M059J (cell line): ENCODE measurements around the gene WRAP53. TPM values are rescaled to one million over a fixed set of nuclear protein-coding genes. Genes with fewer than 3 reads are reported as not detected.

Experiments used
- DNase-seq: peaks from one replicate; pipeline ENCODE4 v3.0.0-alpha.2; 2012; ENCODE audit warnings: low read depth
- total RNA-seq: library from RNA; depleted of rRNA; stranded (reverse); fragments of >200 nt; shearing (Covaris generic); gene quantifications from 2 replicates; pipeline ENCODE4 v1.2.3, GENCODE V29; 2014

Gene WRAP53
- total RNA-seq, 1 experiment from 2014 or later: 20.3 TPM

DNA sequence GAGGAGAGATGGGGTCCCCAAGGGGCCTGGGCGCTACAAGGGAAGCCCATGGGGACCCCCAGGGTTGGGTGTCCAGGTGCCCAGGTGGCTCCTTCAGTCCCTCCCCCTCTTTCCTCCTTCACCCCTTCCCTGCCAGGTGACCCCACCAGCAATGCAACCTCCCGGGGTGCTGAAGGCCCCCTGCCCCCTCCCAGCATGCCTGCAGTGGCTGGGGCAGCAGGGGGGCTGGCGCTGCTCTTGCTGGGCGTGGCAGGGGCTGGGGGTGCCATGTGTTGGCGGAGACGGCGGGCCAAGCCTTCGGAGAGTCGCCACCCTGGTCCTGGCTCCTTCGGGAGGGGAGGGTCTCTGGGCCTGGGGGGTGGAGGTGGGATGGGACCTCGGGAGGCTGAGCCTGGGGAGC is 20.8 kb downstream of the WRAP53 start:
- DNase-seq: no peak

DNA sequence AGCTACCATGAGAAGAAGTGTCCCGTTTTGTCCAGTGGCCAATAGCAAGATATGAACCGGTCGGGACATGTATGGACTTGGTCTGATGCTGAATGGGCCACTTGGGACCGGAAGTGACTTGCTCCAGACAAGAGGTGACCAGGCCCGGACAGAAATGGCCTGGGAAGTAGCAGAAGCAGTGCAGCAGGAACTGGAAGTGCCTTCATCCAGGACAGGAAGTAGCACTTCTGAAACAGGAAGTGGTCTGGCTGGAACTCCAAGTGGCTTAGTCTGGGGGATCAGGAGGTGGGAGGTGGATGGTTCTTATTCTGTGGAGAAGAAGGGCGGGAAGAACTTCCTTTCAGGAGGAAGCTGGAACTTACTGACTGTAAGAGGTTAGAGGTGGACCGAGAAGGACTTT is 22.0 kb downstream of the WRAP53 start:
- DNase-seq: no peak

DNA sequence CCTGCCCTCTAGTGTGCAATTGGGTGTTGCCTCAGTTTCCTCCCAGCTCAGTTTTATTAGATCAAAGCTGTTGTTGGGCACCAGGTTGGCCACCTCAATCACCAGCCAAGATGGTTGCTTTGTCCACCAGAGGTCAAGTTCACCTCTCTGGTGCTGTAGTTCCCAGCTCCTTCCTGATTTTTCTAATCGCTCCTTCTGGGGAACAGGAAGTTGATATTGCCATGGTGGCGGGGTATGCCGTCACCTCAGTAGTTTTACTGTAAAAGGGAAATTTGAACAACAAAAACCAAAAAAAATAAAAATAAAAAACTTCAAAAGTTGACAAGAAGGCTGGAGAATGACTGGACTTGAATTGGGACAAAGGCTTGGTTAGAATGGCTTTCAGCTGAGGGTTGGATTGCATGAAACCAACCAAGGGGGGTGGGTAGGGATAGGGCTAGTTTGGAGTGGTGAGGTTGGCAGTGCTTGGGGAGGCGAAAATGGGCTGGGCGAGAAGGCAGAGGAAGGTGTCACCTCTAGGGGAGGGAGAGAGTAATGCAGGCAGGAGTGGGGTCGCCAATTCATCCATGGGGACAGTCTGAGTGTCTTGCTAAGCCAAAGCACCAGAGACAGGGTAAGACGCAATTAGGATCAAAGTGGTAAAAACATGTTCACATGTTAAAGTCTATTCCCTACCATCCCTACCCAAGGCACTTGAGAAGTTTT is 22.9 kb downstream of the WRAP53 start:
- DNase-seq: no peak

DNA sequence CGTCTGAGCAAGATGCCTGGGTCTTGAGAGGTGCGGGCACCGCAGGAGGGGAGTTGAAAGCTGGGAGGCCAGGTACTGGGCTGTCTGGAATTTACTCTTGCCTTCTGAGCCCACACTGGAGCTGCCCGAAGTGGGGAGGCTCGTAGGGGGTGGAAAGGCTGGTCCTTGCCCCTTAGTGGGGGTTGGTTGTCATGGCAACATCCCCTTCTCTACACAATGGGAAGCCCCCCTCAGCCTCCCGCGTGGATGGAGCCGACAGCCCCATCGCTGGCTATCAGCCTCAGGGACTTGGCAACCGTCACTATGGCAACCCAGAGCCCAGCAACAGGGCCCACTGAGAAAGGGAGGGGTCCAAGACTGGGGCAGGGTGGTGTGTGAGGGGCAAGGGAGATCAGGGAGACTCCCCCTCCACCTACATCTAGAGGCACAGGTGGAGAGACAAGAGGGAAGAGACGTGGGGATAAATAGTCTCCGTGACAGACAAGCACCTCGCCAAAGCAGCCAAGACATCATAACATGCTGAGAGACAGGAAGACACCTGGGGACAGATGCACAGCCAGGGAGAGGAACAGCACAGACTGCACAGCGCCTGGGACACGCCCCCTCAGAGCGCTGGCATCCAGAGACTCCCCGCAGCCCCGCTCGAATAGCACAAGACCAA is 24.0 kb downstream of the WRAP53 start:
- no peak for DNase-seq

DNA sequence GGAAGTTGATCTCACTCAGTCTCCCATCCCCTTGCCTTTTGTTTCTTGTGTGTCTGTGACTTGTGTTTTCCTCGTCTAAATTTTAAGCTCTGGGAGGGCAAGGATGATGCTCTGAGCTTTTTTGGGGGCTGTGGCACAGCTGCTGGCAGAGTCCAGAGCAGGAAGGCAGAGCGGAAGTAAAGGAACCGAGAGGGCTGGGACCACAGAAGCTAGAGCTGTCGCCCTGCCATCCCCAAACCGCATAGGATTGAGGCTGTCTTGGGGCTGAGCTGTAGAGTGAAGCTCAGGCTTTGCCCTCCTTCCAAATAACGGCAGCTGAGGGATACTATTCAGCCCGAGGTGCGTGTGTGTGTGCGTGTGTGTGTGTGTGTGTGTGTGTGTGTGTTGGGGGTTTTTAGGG is 25.5 kb downstream of the WRAP53 start:
- DNase-seq: no peak

DNA sequence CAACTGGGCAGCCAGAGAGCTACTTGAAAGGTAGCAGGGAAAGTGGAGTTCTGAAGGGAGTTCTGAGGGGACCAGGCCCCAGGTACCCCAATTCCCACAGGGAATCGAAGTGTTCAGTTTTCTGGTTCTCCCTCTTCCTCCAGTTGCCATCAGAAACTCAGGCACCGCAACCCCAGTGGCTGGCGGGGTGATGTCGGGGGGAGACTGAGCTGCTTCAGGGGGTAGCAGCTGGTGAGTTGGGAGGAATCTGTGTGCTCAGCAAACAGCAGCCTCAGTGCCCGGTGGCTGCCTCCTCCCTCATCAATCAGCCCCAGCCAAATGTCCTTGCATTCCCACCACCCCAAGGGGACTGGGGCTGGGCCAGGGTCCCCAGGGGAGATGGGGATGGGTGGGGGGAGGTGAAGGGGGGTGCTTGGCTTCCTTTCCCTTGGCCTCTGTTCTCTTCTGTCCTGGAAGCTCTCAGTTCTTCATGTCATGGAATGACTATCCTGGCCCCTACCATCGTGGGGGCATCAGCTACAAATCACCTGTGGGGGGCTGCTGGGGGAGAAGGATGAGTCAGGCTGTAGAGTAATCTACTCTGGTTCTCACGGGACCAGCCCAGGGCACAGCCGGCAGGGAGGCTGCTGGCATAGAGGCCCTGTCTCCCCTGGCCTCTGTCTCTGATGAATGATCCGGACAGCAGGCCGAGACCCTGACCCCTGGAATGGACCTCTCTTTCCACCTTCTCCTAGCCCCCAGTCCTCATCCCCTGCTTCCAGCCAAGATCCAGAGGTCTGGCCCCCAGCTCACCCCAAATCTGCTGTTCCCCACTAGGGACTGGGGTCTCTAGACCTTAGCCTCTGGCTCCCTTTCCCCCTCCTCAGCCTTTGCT is 26.7 kb downstream of the WRAP53 start:
- no peak for DNase-seq

DNA sequence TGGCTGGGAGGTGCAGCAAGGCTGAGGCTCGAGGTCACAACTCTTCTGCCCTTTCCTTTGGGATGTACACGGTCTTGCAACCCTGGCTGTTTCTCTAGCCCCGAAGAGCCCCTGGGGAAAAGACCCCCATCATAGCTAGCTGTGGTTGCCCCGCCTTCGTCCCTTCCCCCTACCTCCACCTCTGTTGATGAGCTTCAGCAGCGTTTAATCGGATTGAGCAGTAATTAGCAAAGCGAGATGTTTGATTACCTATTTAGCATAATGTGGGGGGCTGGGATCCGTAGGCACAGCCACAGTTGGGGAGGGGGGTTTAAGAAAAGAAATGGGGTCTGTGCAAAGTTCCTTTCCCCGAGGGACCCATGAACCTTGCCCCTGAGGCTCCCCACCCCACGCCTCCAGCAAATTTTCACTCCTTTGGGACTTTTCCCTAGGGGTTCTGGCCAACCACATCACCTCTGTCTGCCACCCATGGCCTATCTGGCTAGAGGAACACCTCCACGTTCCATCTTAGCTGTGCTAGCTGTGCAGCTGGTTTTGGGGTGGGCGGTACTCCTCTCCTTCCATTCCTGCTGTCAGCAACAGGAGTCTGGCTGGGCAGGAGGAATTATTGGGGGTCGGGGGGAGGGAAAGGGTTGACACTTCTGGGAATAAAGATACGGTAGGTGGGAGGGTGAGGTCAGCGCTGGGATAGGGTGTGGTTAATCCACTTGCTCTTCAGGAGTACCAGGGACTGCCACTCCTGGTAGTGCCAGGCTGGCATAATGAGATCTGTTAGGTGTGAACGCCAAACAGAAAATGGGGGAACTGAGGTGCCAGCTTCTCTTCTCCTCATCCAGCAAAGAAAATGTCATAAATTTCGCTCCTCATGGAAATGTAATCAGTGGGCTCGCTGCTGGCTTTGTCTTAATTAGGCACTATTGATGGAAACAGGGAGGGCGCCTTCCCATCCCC is 27.9 kb downstream of the WRAP53 start:
- DNase-seq: no peak

DNA sequence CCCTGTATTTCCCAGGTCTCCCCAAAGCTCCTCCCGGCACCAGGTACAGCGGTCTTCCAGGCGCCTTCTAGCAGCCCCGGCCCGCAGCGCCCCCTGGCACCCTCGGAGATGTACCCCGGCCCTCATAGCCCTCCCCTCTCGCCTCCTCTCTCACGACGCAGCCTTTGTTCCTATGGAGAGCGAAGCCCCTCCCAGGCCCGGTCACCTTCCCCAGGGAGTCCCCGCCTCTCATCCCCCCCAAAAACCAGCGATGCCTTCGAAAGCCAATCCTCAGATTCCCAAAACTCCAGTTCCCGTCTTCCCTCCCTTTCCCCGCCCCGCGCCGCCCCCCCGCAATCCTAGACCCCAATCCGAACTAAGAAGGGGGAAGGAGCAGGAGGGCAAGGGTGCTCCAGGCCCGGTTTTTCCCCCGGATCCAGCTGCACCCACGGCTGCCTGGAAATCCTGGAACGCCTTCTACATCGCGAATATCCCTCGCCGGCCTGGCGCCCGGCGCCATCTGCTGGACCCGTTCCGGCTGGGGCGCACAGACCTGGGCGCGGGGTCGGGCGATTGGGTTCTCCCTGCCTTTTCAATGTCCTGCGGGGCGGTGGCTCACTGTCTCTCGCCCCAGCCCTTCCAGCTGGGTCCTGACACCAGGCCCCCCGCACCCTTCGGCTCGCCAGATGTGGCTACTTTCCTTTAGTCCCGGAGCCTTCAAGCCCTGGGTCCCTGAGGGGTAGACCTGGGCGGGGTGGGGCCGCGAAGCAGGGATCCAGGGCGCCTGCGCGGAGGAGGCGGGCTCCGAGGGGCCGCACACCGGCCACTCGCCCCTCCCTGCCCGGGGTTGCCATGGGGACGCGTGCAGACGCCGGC is 28.9 kb downstream of the WRAP53 start, which contains the start of gene DNAH2:
DNAH2 (plus strand) TSS at position 844 of the 855 bp plus-strand sequence. CDS start 1,991 bp downstream, outside the sequence.
- DNase-seq: peak; percentile 82

DNA sequence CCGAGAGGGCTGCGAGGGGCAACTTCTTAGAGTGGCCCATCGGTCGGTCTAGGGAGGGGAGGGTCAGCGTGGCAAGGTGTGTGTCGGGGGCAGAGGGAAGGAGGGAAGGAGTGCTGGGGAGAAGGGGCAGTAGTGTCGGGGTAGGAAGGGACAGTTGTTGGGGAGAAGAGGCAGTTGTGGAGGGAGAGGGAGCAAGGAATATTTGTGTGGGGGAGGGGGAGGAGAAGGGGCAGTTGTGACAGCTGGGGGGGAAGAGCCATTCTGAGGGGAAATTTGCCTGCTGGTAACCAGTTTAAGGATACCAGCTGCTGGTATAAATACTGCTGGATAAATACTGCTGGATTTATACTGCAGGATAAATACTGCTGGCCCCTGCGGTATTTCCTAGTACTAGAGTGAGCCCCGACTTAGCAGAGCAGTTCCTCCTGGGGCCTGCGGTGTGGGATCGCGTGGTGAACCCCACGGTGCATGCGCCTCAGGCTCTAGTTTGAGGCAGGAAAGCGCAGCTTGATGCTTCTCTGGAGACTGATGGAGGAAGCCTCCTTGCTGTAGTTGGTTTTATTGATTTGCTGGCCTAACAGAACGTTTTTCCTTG is 29.6 kb downstream of the WRAP53 start:
- DNase-seq: no peak

DNA sequence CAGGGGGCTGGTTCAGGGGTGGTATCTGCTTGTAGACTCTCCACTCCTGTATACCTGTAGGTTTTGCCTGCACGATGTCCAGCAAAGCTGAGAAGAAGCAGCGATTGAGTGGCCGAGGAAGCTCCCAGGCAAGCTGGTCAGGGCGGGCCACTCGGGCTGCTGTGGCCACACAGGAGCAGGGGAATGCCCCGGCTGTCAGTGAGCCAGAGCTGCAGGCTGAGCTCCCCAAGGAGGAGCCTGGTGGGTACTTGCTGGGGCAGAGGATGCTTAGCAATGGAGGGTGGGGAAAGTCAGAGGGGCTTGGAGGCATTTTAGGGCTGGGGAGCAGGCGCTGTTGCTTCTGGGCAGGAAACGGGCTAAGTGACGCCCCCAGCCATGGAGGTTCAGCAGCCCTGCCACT is 31.4 kb downstream of the WRAP53 start:
- no peak for DNase-seq

DNA sequence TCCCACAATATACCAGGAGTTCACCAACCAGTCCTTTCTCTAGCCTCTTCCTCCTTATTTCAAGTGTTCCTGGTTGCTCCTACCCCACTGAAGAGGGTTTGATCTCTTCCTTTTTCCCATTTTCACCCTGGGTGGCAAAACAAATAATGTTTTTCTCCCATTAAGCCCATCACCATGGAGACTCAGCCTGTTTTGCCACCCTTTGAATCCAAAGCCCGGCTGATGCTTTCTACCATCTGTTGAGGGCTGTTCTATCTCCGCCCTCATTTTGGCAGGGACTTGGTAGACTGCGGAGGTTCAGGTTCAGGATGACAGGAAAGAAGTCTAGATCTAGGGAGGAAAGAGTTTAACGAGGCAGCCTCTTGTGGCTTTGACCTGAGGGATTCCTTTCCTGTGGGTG is 31.8 kb downstream of the WRAP53 start:
- peak; percentile 29 for DNase-seq

DNA sequence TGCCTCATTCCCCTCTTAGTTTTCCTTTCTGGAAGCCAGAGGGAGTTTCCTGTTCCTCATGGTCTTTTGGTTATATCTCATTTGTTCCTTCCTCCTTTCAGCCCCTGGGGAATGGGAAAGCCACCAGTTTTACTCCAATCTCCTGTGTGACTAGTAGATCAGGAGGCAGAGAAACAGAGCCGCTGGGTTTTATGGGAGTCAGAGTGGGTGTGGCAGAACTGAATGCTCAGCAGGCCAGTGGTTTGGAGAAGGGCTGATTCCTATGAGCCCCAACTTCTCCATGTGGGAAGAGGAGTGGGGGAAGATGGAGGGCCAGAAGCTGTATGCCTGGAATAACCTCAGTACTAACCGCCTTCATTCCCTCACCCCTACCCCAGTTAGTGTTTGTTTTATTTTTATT is 33.3 kb downstream of the WRAP53 start:
- DNase-seq: no peak

DNA sequence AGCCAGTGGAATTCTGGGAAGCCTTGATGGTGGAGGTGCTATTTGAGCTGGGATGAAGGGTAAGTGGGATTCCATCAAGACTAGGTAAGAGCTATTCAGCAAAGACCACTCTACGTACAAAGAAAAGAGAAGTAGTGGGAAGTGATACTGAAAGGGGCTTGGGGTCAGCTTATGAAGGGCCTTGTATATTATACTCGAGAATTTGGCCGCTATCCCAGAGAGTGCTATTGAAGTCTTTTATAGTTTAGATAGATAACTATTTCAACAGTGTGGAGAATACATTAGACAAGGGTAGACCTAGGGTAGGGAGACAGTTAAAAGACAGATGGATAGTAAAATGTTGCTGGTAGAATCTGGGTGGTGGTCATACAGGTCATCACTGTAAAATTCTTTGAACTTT is 39.6 kb downstream of the WRAP53 start:
- DNase-seq: no peak

DNA sequence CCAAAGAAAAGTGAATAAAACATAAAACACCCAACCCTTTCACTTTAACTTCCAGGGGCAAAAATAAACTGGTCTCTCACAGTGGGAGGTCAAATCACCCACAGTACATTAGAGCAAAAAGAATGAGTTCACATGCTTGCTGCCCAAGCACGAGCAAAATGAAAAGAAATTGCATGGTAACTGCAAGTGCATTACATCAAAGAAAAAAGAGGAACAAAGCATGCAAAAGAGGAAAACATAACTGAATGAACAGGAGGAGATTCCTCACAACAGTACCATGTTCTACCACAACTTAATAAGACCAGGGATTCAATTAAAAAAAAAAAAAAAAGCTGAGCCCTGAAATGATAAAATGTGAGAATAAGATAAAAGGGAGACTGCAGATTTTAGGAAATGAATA is 41.5 kb downstream of the WRAP53 start:
- no peak for DNase-seq

DNA sequence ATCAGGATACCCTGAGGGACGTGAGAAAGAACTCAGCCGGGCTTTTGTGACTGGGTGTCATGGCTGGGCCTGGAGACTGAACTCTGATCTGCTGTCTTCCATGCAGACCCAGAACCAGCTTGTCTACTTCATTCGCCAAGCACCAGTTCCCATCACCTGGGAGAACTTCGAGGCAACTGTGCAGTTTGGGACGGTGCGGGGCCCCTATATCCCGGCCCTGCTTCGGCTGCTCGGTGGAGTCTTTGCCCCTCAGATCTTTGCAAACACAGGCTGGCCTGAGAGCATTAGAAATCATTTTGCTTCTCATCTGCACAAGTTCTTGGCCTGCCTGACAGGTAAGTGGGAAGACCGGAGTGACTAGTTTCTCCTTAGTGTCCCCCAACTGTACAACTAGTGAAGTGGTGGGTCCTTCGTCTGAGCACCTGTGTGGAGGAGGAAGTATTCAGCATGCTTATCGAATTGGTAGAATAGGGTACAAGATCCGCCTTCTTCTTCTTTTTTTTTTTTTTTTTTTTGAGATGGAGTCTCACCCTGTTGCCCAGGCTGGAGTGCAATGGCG is 44.8 kb downstream of the WRAP53 start:
- no peak for DNase-seq

DNA sequence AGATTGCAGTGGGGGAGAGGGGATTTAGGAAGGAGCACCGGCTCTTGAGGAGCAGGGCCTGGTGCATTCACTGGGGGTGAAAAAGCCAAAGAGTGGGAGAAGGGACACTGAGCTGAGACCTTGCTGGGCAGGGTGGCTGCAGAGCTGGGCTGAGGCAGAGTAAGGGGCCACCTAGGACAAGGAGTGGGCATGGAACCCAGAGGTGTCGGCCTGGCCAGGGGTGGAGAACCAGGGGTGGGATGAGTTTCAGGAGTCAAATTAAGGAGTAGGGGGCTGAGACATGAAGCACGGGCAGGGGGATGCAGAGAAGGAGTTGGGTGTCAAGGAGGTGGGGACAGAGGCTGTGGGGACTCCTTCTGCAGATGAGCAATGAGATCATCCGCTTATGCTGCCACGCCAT is 49.3 kb downstream of the WRAP53 start:
- no peak for DNase-seq

DNA sequence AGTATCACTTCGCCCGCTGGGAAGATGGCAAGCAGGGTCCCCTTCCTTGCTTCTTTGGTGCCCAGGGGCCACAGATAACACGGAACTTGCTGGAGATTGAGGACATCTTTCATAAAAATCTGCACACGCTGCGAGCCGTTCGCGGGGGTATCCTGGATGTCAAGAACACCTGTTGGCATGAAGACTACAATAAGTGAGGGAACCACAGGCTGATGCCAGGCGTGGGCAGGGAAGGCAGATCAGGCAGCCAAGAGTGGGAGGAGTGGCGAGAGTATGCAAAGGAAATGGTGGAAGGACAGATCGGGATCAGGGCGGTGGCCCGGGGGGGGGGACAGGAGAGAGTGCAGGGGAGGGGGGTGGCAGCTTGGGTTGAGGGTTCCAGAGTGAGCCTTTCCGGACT is 51.5 kb downstream of the WRAP53 start:
- no peak for DNase-seq

DNA sequence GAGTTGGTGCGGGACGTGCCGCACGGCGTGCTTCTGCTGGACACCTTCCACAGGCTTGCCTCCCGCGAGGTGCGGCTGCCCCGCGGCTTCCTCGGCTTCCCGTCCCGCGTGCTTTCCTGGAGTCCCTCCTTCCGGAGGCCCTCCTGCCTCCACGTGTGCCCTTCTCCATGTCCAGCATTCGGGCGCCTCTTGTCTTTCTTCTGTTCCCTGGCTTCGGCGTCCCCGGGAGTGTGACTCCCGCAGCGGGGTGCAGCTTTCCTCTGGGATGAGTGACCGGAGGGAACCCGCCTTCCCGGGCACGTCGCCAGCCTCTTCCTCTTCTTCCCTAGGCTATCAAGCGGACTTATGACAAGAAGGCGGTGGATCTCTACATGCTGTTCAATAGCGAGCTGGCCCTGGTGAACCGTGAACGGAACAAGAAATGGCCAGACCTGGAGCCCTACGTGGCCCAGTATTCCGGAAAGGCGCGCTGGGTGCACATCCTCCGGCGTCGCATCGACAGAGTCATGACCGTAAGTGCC is 52.3 kb downstream of the WRAP53 start:
- no peak for DNase-seq

DNA sequence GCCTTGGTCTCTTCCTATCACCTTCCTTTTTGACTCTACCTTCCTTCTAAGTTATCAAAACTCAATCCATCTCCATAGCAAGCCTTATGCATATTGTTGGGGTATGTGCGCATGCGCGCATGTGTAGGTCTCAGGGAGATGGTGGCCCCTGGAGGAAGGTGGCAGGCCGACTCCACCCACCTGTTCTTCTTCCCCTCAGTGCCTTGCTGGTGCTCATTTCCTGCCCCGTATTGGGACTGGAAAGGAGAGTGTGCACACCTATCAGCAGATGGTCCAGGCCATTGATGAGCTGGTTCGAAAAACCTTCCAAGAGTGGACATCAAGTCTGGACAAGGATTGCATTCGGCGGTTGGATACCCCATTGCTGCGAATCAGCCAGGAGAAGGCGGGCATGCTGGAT is 54.5 kb downstream of the WRAP53 start:
- no peak for DNase-seq

DNA sequence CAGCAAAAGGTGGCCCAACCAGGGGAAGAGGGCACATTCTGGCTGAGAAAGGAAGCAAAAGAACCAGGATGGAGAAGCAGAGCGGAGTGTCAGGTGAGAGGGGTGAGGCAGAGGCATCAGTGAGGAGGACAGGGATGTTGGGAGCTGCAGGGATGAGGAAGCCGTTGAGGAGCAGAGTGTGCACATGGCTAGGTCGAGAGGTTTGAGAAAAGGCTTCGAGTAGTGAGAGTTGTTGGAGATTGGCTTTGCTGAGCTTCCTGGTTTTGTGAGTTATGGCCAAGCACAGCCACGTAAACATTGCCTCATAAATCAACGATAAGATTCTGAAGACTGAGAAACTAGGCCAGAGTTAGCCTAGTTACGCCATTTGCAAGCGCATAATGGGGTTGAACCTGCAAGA is 56.1 kb downstream of the WRAP53 start:
- DNase-seq: no peak
